Measurements from ENCODE around the gene XRCC6. TPM values are rescaled to one million over a fixed set of nuclear protein-coding genes. Genes with fewer than 3 reads are reported as not detected.

XRCC6 gene
- total and polyA plus RNA-seq, 2 of the 13 experiments (the other 11 are each of a cell fraction or from before 2014, with no cell fraction given): 124 to 625 TPM

GRCh38 chr22:41596776-41597634 lies 24.1 kb upstream of the XRCC6 start (continued):
- TF ChIP-seq HNRNPLL (IDR thresholded peaks at IDR 0.05; ENCODE audit: low read depth, low read length, poor library complexity, severe bottlenecking): no peak
- no peak for TF ChIP-seq FOXJ3 (CRISPR knock-in tag; IDR thresholded peaks at IDR 0.05; ENCODE audit: borderline replicate concordance)
- no peak for TF ChIP-seq REL (CRISPR knock-in tag; conservative IDR thresholded peaks at IDR 0.05)
- TF ChIP-seq KMT2A (CRISPR knock-in tag; IDR thresholded peaks at IDR 0.05): no peak
- TF ChIP-seq TCF7L2 (IDR thresholded peaks at IDR 0.05; ENCODE audit: low read depth, low read length): no peak
- TF ChIP-seq MIER3 (CRISPR knock-in tag; IDR thresholded peaks at IDR 0.05; ENCODE audit: borderline replicate concordance): 0 out of 2 replicates have a peak, but pooled peaks have one; percentile 28
- no peak for TF ChIP-seq ZNF615 (CRISPR knock-in tag; IDR thresholded peaks at IDR 0.05; ENCODE audit: borderline replicate concordance)
- TF ChIP-seq, protein P1, sequence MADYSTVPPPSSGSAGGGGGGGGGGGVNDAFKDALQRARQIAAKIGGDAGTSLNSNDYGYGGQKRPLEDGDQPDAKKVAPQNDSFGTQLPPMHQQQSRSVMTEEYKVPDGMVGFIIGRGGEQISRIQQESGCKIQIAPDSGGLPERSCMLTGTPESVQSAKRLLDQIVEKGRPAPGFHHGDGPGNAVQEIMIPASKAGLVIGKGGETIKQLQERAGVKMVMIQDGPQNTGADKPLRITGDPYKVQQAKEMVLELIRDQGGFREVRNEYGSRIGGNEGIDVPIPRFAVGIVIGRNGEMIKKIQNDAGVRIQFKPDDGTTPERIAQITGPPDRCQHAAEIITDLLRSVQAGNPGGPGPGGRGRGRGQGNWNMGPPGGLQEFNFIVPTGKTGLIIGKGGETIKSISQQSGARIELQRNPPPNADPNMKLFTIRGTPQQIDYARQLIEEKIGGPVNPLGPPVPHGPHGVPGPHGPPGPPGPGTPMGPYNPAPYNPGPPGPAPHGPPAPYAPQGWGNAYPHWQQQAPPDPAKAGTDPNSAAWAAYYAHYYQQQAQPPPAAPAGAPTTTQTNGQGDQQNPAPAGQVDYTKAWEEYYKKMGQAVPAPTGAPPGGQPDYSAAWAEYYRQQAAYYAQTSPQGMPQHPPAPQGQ (CRISPR knock-in tag; IDR thresholded peaks at IDR 0.05; ENCODE audit: borderline replicate concordance): no peak
- TF ChIP-seq ZNF709 (CRISPR knock-in tag; IDR thresholded peaks at IDR 0.05): no peak
- TF ChIP-seq, protein P2, sequence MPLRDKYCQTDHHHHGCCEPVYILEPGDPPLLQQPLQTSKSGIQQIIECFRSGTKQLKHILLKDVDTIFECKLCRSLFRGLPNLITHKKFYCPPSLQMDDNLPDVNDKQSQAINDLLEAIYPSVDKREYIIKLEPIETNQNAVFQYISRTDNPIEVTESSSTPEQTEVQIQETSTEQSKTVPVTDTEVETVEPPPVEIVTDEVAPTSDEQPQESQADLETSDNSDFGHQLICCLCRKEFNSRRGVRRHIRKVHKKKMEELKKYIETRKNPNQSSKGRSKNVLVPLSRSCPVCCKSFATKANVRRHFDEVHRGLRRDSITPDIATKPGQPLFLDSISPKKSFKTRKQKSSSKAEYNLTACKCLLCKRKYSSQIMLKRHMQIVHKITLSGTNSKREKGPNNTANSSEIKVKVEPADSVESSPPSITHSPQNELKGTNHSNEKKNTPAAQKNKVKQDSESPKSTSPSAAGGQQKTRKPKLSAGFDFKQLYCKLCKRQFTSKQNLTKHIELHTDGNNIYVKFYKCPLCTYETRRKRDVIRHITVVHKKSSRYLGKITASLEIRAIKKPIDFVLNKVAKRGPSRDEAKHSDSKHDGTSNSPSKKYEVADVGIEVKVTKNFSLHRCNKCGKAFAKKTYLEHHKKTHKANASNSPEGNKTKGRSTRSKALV (CRISPR knock-in tag; IDR thresholded peaks at IDR 0.05): no peak
- TF ChIP-seq RBM22 (optimal IDR thresholded peaks at IDR 0.05; ENCODE audit: low read length): no peak
- no peak for TF ChIP-seq MED13 (CRISPR knock-in tag; IDR thresholded peaks at IDR 0.05)
- TF ChIP-seq, protein P3, sequence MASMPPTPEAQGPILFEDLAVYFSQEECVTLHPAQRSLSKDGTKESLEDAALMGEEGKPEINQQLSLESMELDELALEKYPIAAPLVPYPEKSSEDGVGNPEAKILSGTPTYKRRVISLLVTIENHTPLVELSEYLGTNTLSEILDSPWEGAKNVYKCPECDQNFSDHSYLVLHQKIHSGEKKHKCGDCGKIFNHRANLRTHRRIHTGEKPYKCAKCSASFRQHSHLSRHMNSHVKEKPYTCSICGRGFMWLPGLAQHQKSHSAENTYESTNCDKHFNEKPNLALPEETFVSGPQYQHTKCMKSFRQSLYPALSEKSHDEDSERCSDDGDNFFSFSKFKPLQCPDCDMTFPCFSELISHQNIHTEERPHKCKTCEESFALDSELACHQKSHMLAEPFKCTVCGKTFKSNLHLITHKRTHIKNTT (CRISPR knock-in tag; IDR thresholded peaks at IDR 0.05): no peak
- TF ChIP-seq ZBTB21 (CRISPR knock-in tag; IDR thresholded peaks at IDR 0.05): no peak
- TF ChIP-seq ZNF770 (CRISPR knock-in tag; IDR thresholded peaks at IDR 0.05): no peak
- no peak for TF ChIP-seq GTF3A (CRISPR knock-in tag; conservative IDR thresholded peaks at IDR 0.05)
- TF ChIP-seq HDAC2 (CRISPR knock-in tag; IDR thresholded peaks at IDR 0.05): no peak
- no peak for TF ChIP-seq ZNF33B (CRISPR knock-in tag; IDR thresholded peaks at IDR 0.05)
- TF ChIP-seq GABPA (IDR thresholded peaks at IDR 0.05; ENCODE audit: low read depth, low read length): no peak
- TF ChIP-seq GABPA (CRISPR knock-in tag; IDR thresholded peaks at IDR 0.05; ENCODE audit: low read depth): no peak
- no peak for TF ChIP-seq ZNF546 (CRISPR knock-in tag; conservative IDR thresholded peaks at IDR 0.05)
- no peak for TF ChIP-seq ZNF691 (CRISPR knock-in tag; IDR thresholded peaks at IDR 0.05; ENCODE audit: borderline replicate concordance, low read depth)
